HG02763 (cell line): Measurements from ENCODE around the gene LRP10.
A peak's percentile ranks its signal among the peaks of the same experiment; 100 is the strongest.

Experiments
- ATAC-seq: cut with Tn5 transposase; IDR thresholded peaks from one replicate; pipeline ENCODE4 v1.9.1; 2021; ENCODE audit warnings: mild to moderate bottlenecking, moderate library complexity; ENCODE audit not compliant: unreplicated experiment

LRP10 gene

DNA sequence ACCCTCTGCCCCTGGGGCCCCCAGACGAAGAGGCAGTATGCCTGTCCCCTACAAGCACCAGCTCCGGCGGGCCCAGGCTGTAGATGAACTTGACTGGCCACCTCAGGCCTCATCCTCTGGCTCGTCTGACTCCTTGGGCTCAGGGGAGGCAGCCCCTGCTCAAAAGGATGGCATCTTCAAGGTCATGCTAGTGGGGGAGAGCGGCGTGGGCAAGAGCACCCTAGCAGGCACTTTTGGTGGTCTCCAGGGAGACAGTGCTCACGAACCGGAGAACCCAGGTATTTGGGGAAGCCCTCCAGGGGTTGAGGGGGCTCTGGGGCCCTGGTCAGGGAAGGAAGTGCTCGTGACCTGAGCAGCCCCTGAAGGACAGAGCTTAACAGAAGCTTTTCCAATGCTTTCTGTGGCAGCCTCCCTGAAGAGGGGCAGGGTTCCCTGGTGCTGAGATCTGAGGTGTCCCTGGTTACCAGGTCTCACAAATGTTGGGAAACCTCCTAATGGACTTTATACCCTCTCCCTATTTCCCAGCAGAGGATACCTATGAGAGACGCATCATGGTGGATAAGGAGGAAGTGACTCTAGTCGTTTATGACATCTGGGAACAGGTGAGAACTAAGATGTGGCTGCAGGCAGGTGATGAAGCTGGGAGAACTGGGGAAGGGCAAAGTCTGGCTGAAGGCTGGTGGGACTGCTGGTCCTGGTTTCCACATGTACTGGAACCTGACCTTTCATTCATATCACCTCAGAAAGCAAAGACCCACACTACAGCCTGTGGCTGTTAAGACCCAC lies 13.4 kb downstream of the LRP10 start:
- no peak for ATAC-seq

- no peak for ATAC-seq
These were observed 14.4 kb downstream of the LRP10 start for GRCh38 chr14:22885975-22886374.

GRCh38 chr14:22886500-22887259 lies 15.1 kb downstream of the LRP10 start:
- peak; percentile 52 for ATAC-seq

DNA sequence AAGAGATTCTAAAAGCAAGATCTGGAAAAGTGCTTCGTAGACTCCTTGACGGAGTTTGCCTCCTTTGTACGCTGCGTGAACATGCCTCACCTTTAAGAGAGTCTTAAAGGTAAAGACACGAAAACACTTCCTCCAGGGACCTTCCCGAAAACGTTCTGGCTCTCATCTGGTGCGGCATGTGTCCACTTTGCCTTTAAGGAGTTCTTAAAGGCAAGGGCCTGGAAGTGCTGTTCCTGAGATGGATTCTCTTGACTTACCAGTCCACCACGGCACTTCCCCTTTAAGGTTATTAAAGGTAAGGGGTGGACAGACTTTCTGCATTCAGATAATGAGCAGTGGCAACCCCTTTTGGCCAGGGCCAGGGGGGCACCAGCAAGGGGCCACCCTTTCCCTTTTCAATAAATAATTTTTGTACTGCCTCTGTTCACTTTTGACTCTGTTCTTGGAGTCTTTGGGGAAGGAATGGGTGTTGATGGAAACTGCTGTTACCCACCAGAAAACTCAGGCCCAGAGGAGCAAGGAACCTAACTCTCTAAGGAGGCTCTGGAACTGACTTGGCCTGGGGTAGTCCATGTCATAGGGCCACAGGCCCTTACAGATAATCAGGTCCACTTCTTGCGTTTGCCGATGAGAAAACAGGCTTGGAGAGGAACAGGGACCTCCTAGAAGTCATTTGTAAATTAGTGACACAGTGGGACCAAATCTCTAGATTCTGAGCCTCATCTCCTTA lies 15.9 kb downstream of the LRP10 start:
- ATAC-seq, result peak; percentile 25

GRCh38 chr14:22887990-22888378 lies 16.4 kb downstream of the LRP10 start:
- ATAC-seq, result peak; percentile 48

GRCh38 chr14:22888662-22889061 lies 17.1 kb downstream of the LRP10 start:
- no peak for ATAC-seq

GRCh38 chr14:22890416-22890815 lies 18.9 kb downstream of the LRP10 start:
- no peak for ATAC-seq

GRCh38 chr14:22892488-22892887 lies 20.9 kb downstream of the LRP10 start:
- ATAC-seq, result no peak

DNA sequence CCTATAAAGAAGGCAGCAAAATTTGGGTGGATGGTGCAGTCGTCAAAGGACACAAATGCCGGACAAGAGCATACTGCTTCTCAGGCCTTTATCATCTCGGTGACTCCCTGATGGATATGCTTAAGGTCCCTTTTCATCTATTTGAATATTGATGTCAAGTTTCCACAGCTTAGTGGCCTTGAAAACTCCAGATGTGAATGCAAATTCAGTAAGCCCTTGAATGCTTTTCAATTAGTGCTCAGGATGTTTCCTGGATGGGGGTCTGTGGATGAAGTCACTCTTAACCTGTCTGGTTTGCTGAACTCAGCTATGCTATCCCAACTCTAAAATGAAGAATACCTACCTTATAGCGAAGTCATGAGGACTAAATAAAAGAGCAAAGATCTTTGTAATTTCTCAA lies 22.2 kb downstream of the LRP10 start:
- no peak for ATAC-seq

GRCh38 chr14:22895402-22895801 lies 23.9 kb downstream of the LRP10 start:
- ATAC-seq, result no peak

DNA sequence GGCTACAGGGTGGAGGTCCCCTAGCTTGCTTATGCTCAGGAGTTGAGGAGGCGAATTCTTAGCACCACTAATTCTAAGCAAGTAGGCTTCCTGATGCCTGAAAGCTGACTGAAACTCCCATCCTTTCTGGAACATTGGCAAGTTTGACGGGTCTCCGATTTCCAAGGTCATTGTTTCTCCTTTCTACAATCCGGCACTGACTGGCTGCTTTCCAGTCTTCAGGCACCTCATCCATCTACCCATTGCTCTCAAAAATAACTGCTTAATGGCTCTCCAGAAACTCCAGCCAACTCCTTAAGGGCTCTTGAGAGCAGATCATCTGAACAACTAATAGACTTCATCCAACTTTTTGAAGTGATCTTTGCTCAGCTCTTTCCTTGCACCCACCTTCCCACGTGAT lies 24.8 kb downstream of the LRP10 start:
- no peak for ATAC-seq

- ATAC-seq, result no peak
These were observed 25.2 kb downstream of the LRP10 start for GRCh38 chr14:22896760-22897159.

- ATAC-seq, result no peak
These were observed 25.8 kb downstream of the LRP10 start for GRCh38 chr14:22897357-22897756.

GRCh38 chr14:22898302-22899090 lies 27.0 kb downstream of the LRP10 start:
- no peak for ATAC-seq

GRCh38 chr14:22900081-22900799 lies 28.7 kb downstream of the LRP10 start:
- ATAC-seq, result no peak

- ATAC-seq, result no peak
These were observed 30.3 kb downstream of the LRP10 start for GRCh38 chr14:22901799-22902198.

GRCh38 chr14:22903742-22904087 lies 32.2 kb downstream of the LRP10 start:
- no peak for ATAC-seq

- no peak for ATAC-seq
These were observed 34.1 kb downstream of the LRP10 start for GRCh38 chr14:22905627-22906026.

DNA sequence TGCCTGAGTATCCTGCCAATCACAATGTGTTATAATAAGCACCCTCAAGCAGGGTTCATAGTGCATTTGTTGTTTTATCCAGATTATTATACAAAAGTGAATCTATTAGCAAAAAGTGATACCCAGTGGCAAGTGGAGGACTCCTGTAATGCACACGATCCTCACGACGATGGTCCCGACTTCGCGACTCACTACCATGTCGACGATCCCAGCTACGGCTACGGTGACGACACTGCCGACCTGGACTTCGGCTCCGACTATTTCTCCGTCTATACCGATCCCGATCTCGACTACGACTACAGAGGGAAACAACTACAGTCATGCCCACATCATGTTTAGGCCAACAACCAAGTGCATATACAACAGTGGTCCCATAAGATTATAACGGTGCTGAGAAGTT lies 34.5 kb downstream of the LRP10 start:
- ATAC-seq, result no peak

- no peak for ATAC-seq
These were observed 35.9 kb downstream of the LRP10 start for GRCh38 chr14:22907429-22907828.
